GM12874 (cell line): ENCODE results near the gene RAP1GAP.

Experiments
- TF ChIP-seq, protein P1 (sequence below): IDR thresholded peaks from 2 replicates; pipeline ENCODE4 v1.5.1; 2011; ENCODE audit warnings: low read depth, mild to moderate bottlenecking, control low read depth, low read length, moderate library complexity; ENCODE audit not compliant: insufficient read depth

RAP1GAP gene

DNA sequence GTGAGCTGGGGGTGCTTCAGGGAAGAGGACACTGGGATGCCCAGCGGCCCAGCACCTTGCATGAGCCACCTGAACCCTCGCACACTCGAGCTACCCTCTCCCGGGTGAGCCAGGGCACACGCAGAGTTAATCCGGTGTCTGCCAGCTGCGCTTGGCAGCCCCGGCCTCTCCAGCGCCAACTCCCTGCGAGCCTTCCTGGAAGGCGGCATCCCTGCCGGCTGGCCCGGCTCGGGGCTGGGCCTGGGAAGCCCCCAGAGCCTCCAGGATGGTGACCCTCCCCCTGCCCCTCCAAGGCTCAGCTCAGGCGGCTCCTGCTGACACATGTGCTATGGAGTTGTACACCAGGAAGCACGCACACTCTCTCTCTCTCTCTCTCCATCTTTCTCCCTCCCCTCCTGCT lies 48.7 kb downstream of the RAP1GAP start:
- TF ChIP-seq, protein P1, sequence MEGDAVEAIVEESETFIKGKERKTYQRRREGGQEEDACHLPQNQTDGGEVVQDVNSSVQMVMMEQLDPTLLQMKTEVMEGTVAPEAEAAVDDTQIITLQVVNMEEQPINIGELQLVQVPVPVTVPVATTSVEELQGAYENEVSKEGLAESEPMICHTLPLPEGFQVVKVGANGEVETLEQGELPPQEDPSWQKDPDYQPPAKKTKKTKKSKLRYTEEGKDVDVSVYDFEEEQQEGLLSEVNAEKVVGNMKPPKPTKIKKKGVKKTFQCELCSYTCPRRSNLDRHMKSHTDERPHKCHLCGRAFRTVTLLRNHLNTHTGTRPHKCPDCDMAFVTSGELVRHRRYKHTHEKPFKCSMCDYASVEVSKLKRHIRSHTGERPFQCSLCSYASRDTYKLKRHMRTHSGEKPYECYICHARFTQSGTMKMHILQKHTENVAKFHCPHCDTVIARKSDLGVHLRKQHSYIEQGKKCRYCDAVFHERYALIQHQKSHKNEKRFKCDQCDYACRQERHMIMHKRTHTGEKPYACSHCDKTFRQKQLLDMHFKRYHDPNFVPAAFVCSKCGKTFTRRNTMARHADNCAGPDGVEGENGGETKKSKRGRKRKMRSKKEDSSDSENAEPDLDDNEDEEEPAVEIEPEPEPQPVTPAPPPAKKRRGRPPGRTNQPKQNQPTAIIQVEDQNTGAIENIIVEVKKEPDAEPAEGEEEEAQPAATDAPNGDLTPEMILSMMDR: no peak

DNA sequence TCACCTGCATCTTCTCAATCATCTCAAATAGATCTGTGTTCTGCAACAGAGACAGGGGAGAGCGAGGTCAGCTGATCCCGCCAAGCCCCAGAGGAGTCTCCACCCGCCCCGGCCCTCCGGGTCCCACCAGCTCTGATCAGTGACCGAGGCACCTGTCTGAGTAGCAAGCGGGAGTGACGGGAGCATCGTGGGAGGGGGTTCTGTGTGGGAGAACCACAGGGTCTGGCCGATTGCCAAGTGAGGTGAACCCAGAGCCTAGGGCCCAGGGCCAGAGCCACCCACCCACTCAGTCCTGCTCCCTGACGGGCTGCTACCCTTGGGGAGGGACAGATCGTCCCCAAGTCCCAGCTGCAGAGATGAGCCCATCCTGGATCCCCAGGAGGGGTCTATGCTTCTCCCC lies 49.1 kb downstream of the RAP1GAP start:
- TF ChIP-seq, protein P1: no peak

DNA sequence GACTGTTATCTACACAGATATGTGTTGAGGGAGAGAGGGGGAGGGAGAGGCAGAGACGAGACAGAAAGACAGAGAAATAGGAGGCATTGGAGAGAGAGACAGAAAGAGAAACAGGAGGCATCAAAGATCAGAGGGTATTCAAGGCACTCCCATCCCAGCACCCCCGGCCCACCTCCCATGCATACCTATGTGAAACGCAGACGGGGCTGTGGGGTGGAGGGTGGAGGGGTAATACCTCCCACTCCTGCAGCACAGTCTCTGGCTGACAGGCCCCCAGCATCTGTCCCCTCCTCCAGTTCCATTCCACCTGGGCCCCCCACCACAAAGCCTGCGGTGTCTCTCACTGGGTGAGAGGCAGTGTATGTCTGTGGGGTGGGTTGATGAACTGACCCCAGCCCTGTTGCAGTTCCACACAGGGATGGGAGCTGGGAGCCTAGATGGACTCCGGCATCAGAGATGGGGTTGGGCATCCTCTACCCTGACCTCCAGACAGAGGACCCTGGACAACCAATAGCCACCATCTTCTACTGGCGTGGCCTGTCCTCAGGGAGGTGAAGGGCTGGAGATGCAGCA lies 49.7 kb downstream of the RAP1GAP start:
- TF ChIP-seq, protein P1: no peak

DNA sequence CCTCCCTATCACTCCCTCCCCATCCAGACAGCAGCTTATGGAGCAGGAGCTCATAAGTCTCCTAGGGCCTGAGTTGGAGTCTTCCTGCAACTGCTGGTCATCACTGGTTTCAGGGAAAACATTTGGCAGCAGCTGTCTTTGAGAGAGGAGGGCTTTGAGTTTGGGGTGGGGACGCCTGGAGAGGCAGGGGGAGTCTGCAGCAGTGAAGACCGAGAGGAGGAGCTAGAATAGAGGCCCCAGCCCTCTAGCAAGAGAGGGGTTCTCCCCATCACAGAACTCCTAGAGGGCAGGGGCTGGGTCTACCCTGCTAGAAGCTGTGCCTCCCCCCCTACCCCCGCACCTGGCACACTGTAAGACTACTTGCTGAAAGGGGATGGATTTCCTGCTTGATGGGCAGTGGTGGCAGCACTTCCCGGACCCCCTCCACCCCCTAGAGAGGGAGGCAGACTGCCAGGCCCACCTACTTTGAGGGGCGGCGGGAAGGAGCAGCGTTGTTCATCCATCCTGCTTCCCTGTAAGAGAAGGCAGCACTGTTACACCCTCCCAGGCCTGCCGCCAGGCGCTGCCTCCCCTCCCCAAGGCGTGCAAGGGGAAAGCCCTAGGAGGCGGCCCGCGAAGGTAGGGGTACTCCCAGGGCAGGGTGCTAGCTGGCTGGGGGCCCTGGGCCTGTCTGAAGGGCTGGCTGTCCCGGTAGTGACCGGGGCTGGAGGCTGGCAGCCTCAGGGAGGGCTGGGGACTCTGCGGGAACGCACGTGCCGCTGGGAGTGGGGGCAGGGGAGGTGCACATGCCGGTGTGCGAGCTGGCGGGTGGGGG lies 50.4 kb downstream of the RAP1GAP start:
- TF ChIP-seq, protein P1: no peak

DNA sequence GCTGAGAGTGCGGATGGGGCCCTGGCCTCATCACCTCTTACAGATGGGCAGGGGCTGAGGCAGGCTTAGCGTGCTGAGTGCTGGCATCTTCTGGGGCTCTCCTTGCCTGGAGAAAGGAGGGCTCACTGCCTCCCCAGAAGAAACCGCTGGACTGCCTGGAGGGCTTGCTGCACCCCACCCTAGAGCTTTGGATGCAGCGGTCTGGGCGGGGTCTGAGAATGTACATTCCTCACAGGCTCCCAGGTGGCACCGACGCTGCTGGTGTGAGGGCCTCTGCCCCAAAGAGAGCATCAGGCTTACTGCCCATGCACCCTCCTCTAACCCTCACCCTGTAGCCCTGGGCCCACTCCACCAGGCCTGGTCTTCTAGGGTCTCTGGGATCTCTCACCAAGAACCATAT lies 51.1 kb downstream of the RAP1GAP start:
- TF ChIP-seq, protein P1: no peak

DNA sequence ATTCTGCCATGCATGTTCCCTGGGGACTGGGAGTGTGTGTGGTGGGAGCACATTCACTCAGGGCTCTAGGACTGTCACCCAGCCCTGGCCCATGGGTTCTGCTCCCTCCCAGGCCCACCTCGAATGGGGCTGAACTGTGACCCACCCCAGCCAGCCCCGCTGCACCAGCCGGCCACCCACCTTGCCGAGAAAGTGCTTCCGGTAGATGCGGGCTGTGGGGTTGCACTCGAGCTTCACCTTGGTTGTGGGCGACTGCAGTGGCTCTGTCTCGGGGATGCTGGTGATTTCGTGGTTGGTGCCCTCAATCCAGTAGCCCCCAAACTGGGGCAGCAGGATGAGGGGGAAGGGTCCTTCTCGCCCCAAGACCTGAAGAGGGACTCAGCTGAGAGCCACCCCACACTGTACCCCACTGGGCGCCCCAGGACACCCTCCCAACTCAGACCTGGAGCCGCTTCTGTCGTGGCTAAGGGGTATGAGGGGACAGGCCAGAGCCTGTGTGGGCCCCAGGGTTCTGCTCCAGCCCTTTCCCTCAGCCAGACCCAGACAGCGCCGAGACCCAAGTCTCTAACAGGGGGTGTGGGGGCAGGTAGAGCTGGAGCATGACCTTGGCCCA lies 51.9 kb downstream of the RAP1GAP start:
- TF ChIP-seq, protein P1: no peak

DNA sequence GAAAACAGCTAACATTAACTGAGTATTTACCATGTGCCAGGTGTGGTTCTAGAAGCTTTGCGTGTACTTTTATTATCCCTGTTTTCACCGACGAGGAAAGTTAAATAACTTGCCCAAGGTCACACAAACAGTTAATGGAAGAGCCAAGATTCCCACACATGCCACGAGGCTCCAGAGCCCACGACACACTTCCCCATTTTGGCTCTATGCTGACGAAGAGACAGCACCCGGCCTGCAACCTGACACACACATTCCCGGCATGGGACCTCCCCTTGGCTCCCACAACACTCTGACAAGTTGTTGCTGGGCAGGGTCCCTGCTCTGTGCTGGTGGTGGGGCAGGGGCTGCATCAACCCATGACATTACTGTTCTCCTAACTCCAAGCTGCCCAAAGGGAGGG lies 52.8 kb downstream of the RAP1GAP start:
- TF ChIP-seq, protein P1: no peak
